Effector memory CD8-positive, alpha-beta T cell (primary cell): ENCODE data around the gene ZPR1.
"Not testable (repeated sequence)": the region's sequence is repeated elsewhere in the genome, so short reads cannot be mapped to it uniquely, and the experiment has no call there.

Experiments
- ATAC-seq: fragments of 150-1000 bp; cut with Tn5 transposase; replicated peaks from 2 replicates; pipeline ENCODE4 v1.10.0; 2021; ENCODE audit warnings: mild to moderate bottlenecking, moderate library complexity
- DNase-seq, 3 experiments: peaks; one replicate each; pipeline ENCODE4 v3.0.0; 2021
- H3K27ac Mint-ChIP-seq, 2 donors: one replicate each; pipeline ENCODE4 v1.8.0; 2022; ENCODE audit warnings: mild to moderate bottlenecking in 2 of 2, mixed read lengths in 2 of 2, moderate library complexity in 2 of 2
- H3K27me3 Mint-ChIP-seq, 2 donors: one replicate each; pipeline ENCODE4 v1.8.0; 2022; ENCODE audit warnings: mixed read lengths in 2 of 2
- H3K36me3 Mint-ChIP-seq: one replicate; pipeline ENCODE4 v1.8.0; 2022; ENCODE audit warnings: mild to moderate bottlenecking, moderate library complexity, mixed read lengths; ENCODE audit not compliant: insufficient read depth
- H3K4me1 Mint-ChIP-seq, 2 donors: one replicate each; pipeline ENCODE4 v1.8.0; 2022; ENCODE audit warnings: low read depth in 2 of 2, mixed read lengths in 2 of 2
- H3K4me3 Mint-ChIP-seq, 2 donors: one replicate each; pipeline ENCODE4 v1.8.0; 2022; ENCODE audit warnings: mild to moderate bottlenecking in 2 of 2, mixed read lengths in 2 of 2, moderate library complexity in 2 of 2
- H3K9me3 Mint-ChIP-seq, 2 donors: one replicate each; pipeline ENCODE4 v1.8.0; 2022; ENCODE audit warnings: mixed read lengths in 2 of 2

The ZPR1 gene

GRCh38 chr11:116813781-116814471, 26.1 kb upstream of the ZPR1 start:
- H3K27ac Mint-ChIP-seq = no peak overlapping the region
- no peak for DNase-seq
- no peak overlapping the region for H3K4me3 Mint-ChIP-seq
- no peak for ATAC-seq
- H3K4me1 Mint-ChIP-seq = no peaks in the 10 kb centered on the region
- no peaks in the 10 kb centered on the region for H3K9me3 Mint-ChIP-seq
- no peaks in the 10 kb centered on the region for H3K36me3 Mint-ChIP-seq
- peaks cover 0 to 3% of the 10 kb centered on the region in 2 donors for H3K27me3 Mint-ChIP-seq

GRCh38 chr11:116813170-116813569, 25.3 kb upstream of the ZPR1 start:
- H3K4me3 Mint-ChIP-seq = no peak overlapping the region
- H3K36me3 Mint-ChIP-seq = no peaks in the 10 kb centered on the region
- H3K27me3 Mint-ChIP-seq = peaks cover 0 to 10% of the 10 kb centered on the region in 2 donors
- DNase-seq (no peak), ATAC-seq (no peak)
- no peaks in the 10 kb centered on the region for H3K4me1 Mint-ChIP-seq
- H3K27ac Mint-ChIP-seq = no peak overlapping the region
- no peaks in the 10 kb centered on the region for H3K9me3 Mint-ChIP-seq

GRCh38 chr11:116812109-116812508, 24.3 kb upstream of the ZPR1 start:
- Mint-ChIP-seq H3K27ac (no peak overlapping the region), H3K4me1 (no peaks in the 10 kb centered on the region), H3K4me3 (no peak overlapping the region), H3K27me3 (peaks cover 0 to 15% of the 10 kb centered on the region in 2 donors), H3K36me3 (no peaks in the 10 kb centered on the region), H3K9me3 (no peaks in the 10 kb centered on the region)
- DNase-seq (no peak), ATAC-seq (no peak)

- no peaks in the 10 kb centered on the region for H3K4me1 Mint-ChIP-seq
- peaks cover 0 to 15% of the 10 kb centered on the region in 2 donors for H3K27me3 Mint-ChIP-seq
- ATAC-seq = no peak
- no peaks in the 10 kb centered on the region for H3K36me3 Mint-ChIP-seq
- no peaks in the 10 kb centered on the region for H3K9me3 Mint-ChIP-seq
- no peak for DNase-seq
- no peak overlapping the region for H3K4me3 Mint-ChIP-seq
- H3K27ac Mint-ChIP-seq = no peak overlapping the region
Measured at GRCh38 chr11:116811194-116811593, 23.4 kb upstream of the ZPR1 start.

GRCh38 chr11:116808262-116809175, 20.7 kb upstream of the ZPR1 start:
- Mint-ChIP-seq H3K4me1 (no peaks in the 10 kb centered on the region), H3K9me3 (no peaks in the 10 kb centered on the region), H3K4me3 (no peak overlapping the region), H3K36me3 (no peaks in the 10 kb centered on the region), H3K27ac (no peak overlapping the region), H3K27me3 (peaks cover 0 to 15% of the 10 kb centered on the region in 2 donors)
- no peak for DNase-seq
- ATAC-seq = no peak

GRCh38 chr11:116807601-116808261, 19.9 kb upstream of the ZPR1 start:
- H3K27ac Mint-ChIP-seq = no peak overlapping the region
- H3K27me3 Mint-ChIP-seq = peaks cover 0 to 15% of the 10 kb centered on the region in 2 donors
- H3K9me3 Mint-ChIP-seq = no peaks in the 10 kb centered on the region
- no peaks in the 10 kb centered on the region for H3K4me1 Mint-ChIP-seq
- no peak for DNase-seq
- H3K4me3 Mint-ChIP-seq = no peak overlapping the region
- ATAC-seq = no peak
- no peaks in the 10 kb centered on the region for H3K36me3 Mint-ChIP-seq

- ATAC-seq = no peak
- no peak for DNase-seq
- Mint-ChIP-seq H3K27ac (no peak overlapping the region), H3K4me1 (no peaks in the 10 kb centered on the region), H3K4me3 (no peak overlapping the region), H3K9me3 (no peaks in the 10 kb centered on the region), H3K27me3 (peaks cover 11 to 23% of the 10 kb centered on the region in 2 donors), H3K36me3 (no peaks in the 10 kb centered on the region)
Measured at GRCh38 chr11:116804001-116804400, 16.2 kb upstream of the ZPR1 start.

GRCh38 chr11:116801662-116802061, 13.8 kb upstream of the ZPR1 start:
- not testable (repeated sequence) for H3K4me1 Mint-ChIP-seq, H3K4me3 Mint-ChIP-seq, H3K27ac Mint-ChIP-seq, DNase-seq, H3K9me3 Mint-ChIP-seq, ATAC-seq, H3K36me3 Mint-ChIP-seq
- peaks cover 10 to 11% of the 10 kb centered on the region in 2 donors for H3K27me3 Mint-ChIP-seq

- peaks cover 10 to 11% of the 10 kb centered on the region in 2 donors for H3K27me3 Mint-ChIP-seq
- no peaks in the 10 kb centered on the region for H3K9me3 Mint-ChIP-seq
- ATAC-seq = no peak
- no peak for DNase-seq
- H3K36me3 Mint-ChIP-seq = no peaks in the 10 kb centered on the region
- no peak overlapping the region for H3K27ac Mint-ChIP-seq
- H3K4me1 Mint-ChIP-seq = no peaks in the 10 kb centered on the region
- H3K4me3 Mint-ChIP-seq = no peak overlapping the region
Measured at GRCh38 chr11:116800610-116801009, 12.8 kb upstream of the ZPR1 start.

GRCh38 chr11:116798368-116798767, 10.5 kb upstream of the ZPR1 start:
- H3K36me3 Mint-ChIP-seq = no peaks in the 10 kb centered on the region
- DNase-seq (no peak), ATAC-seq (no peak)
- H3K9me3 Mint-ChIP-seq = no peaks in the 10 kb centered on the region
- H3K27ac Mint-ChIP-seq = no peak overlapping the region
- peaks cover 10 to 11% of the 10 kb centered on the region in 2 donors for H3K27me3 Mint-ChIP-seq
- no peak overlapping the region for H3K4me3 Mint-ChIP-seq
- no peaks in the 10 kb centered on the region for H3K4me1 Mint-ChIP-seq

GRCh38 chr11:116797816-116798215, 10.0 kb upstream of the ZPR1 start:
- Mint-ChIP-seq H3K27me3 (peaks cover 10 to 11% of the 10 kb centered on the region in 2 donors), H3K9me3 (no peaks in the 10 kb centered on the region), H3K4me3 (no peak overlapping the region), H3K36me3 (no peaks in the 10 kb centered on the region), H3K4me1 (no peaks in the 10 kb centered on the region), H3K27ac (no peak overlapping the region)
- no peak for ATAC-seq
- no peak for DNase-seq

- Mint-ChIP-seq H3K4me3 (no peak overlapping the region), H3K27ac (no peak overlapping the region), H3K9me3 (no peaks in the 10 kb centered on the region), H3K4me1 (no peaks in the 10 kb centered on the region), H3K36me3 (no peaks in the 10 kb centered on the region), H3K27me3 (peaks cover 4 to 10% of the 10 kb centered on the region in 2 donors)
- ATAC-seq = no peak
- DNase-seq = no peak
Measured at GRCh38 chr11:116796548-116796947, 8.7 kb upstream of the ZPR1 start.

GRCh38 chr11:116794851-116795250, 7.0 kb upstream of the ZPR1 start:
- Mint-ChIP-seq H3K27ac (no peak overlapping the region), H3K9me3 (no peaks in the 10 kb centered on the region), H3K4me1 (peaks cover 7 to 10% of the 10 kb centered on the region in 2 donors), H3K4me3 (no peak overlapping the region), H3K36me3 (no peaks in the 10 kb centered on the region), H3K27me3 (peaks cover 0 to 6% of the 10 kb centered on the region in 2 donors)
- DNase-seq (no peak), ATAC-seq (no peak)
